ENCODE data around the gene LAG3. TPM values are rescaled to one million over a fixed set of nuclear protein-coding genes. Genes with fewer than 3 reads are reported as not detected.

LAG3 gene
- polyA plus RNA-seq, 1 donor (not counting 4 experiments of a cell fraction or from before 2014, with no cell fraction given), result 0.09 TPM

DNA sequence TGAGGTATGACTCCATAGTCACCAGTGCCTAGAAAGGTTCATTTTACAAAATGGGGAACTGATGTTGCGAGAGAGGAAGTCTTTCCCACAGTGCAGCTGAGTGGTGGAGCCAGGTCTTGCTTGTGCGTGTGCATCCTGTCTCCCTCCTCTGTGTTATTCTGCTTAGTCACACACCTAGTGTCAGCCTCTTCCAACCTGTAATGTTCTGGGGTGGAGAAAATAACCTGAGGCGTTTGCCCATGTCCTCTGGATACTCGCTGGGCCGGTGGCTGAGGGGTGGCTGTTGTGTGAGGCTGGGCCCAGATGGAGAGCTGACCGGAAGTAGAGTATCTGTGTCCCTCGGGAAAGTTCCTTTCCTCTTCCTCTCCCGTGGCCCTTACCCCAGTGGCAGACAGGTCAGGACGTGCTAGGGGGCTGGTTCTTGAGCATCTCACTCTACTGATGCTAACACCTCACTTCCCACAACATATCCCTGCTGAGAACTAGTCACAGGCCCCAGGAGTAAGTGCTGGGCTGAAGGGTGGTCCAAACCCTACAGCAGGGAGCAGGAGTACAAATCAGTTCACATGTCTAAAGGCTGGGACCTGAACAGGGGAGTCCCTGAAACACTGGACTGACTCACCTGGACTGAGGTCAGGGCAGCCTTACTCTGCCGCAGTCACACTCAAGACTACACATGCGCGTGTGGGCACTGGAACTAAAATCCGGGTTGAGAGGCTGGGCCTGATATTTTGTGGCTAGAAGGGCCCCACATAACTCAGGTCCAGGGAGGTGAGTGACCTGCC, 26.4 kb upstream of the LAG3 start:
- H4K20me1 ChIP-seq (ENCODE audit: control insufficient read depth, extremely low read depth, insufficient read depth, low read length), result no peaks in the 10 kb centered on the region
- no peaks in the 10 kb centered on the region for H3K27me3 ChIP-seq (ENCODE audit: control insufficient read depth, extremely low read depth, insufficient read depth, low read length)
- H3K79me2 ChIP-seq (ENCODE audit: control insufficient read depth, insufficient read depth, low read length), result peaks cover 12% of the 10 kb centered on the region
- H3K4me1 ChIP-seq (ENCODE audit: control insufficient read depth, extremely low read depth, insufficient read depth, low read length), result peaks cover 28% of the 10 kb centered on the region
- dilution Hi-C loops (cut with MboI; ENCODE audit: extremely low pct_ligation_motif_present, low sequenced_read_pairs), result no loop called here
- H3K9me1 ChIP-seq (ENCODE audit: control insufficient read depth, extremely low read depth, insufficient read depth, low read length), result peaks cover 2% of the 10 kb centered on the region
- H3K4me3 ChIP-seq (ENCODE audit: control insufficient read depth in 2 of 3, extremely low read depth in 1 of 3, insufficient read depth in 2 of 3, low read depth in 1 of 3, low read length in 3 of 3), result no peak overlapping the region
- no peak for TF ChIP-seq EZH2 (IDR thresholded peaks at IDR 0.05; ENCODE audit: low read length)
- TF ChIP-seq, protein P1, sequence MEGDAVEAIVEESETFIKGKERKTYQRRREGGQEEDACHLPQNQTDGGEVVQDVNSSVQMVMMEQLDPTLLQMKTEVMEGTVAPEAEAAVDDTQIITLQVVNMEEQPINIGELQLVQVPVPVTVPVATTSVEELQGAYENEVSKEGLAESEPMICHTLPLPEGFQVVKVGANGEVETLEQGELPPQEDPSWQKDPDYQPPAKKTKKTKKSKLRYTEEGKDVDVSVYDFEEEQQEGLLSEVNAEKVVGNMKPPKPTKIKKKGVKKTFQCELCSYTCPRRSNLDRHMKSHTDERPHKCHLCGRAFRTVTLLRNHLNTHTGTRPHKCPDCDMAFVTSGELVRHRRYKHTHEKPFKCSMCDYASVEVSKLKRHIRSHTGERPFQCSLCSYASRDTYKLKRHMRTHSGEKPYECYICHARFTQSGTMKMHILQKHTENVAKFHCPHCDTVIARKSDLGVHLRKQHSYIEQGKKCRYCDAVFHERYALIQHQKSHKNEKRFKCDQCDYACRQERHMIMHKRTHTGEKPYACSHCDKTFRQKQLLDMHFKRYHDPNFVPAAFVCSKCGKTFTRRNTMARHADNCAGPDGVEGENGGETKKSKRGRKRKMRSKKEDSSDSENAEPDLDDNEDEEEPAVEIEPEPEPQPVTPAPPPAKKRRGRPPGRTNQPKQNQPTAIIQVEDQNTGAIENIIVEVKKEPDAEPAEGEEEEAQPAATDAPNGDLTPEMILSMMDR (optimal IDR thresholded peaks at IDR 0.05 in 1 of 3, IDR thresholded peaks at IDR 0.05 in 1 of 3, conservative IDR thresholded peaks at IDR 0.05 in 1 of 3; ENCODE audit: extremely low read depth in 1 of 3, insufficient read depth in 2 of 3, low read length in 3 of 3), result peak in 1 of 3 experiments; percentile 10
- peak overlapping the region; percentile 40 for H3K9ac ChIP-seq (ENCODE audit: control insufficient read depth, extremely low read depth, insufficient read depth, low read length)
- H3K9me3 ChIP-seq (ENCODE audit: control insufficient read depth, low read depth, low read length), result no peaks in the 10 kb centered on the region
- no peak overlapping the region for H2AFZ ChIP-seq (ENCODE audit: control insufficient read depth, low read length)
- H3K36me3 ChIP-seq (ENCODE audit: control insufficient read depth in 2 of 2, extremely low read depth in 1 of 2, insufficient read depth in 2 of 2, low read length in 2 of 2), result peaks cover 28 to 47% of the 10 kb centered on the region in 2 experiments
- peak; percentile 95 for FAIRE-seq
- peak overlapping the region; percentile 34 for H3K4me2 ChIP-seq (ENCODE audit: control insufficient read depth, extremely low read depth, insufficient read depth, low read depth, low read length)
- peak overlapping the region; percentile 72 for H3K27ac ChIP-seq (ENCODE audit: control insufficient read depth, insufficient read depth, low read length)
- DNase-seq (ENCODE audit: low read depth, low spot score), result no peak

DNA sequence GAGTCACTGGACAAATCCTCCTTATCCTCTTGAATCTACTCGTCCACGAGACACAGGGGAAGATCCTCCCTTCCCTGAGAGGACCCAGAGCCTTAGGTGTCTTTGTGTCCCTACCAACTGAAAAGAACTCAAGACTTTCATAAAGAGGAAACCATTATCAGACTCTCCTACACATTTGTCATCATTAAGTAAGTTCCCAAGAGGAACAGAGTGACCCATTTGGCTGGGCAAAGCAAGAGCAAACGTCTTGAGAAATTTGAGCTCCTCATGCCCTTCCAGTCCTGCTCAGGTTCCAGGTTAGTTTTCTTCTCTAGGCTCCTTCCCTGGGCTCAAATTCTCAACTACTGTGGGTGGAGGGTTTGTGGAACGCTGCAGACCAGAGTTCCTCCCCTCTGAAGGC, 25.1 kb upstream of the LAG3 start:
- Histone ChIP-seq H3K4me3 (ENCODE audit: control insufficient read depth in 2 of 3, extremely low read depth in 1 of 3, insufficient read depth in 2 of 3, low read depth in 1 of 3, low read length in 3 of 3) (no peak overlapping the region), H2AFZ (ENCODE audit: control insufficient read depth, low read length) (no peak overlapping the region), H3K4me1 (ENCODE audit: control insufficient read depth, extremely low read depth, insufficient read depth, low read length) (peaks cover 41% of the 10 kb centered on the region), H3K36me3 (ENCODE audit: control insufficient read depth in 2 of 2, extremely low read depth in 1 of 2, insufficient read depth in 2 of 2, low read length in 2 of 2) (peaks cover 33 to 58% of the 10 kb centered on the region in 2 experiments), H3K27ac (ENCODE audit: control insufficient read depth, insufficient read depth, low read length) (no peak overlapping the region), H3K9me3 (ENCODE audit: control insufficient read depth, low read depth, low read length) (no peaks in the 10 kb centered on the region), H3K79me2 (ENCODE audit: control insufficient read depth, insufficient read depth, low read length) (peaks cover 24% of the 10 kb centered on the region), H3K4me2 (ENCODE audit: control insufficient read depth, extremely low read depth, insufficient read depth, low read depth, low read length) (no peak overlapping the region), H3K9me1 (ENCODE audit: control insufficient read depth, extremely low read depth, insufficient read depth, low read length) (peaks cover 2% of the 10 kb centered on the region), H3K9ac (ENCODE audit: control insufficient read depth, extremely low read depth, insufficient read depth, low read length) (no peak overlapping the region), H4K20me1 (ENCODE audit: control insufficient read depth, extremely low read depth, insufficient read depth, low read length) (peaks cover 2% of the 10 kb centered on the region), H3K27me3 (ENCODE audit: control insufficient read depth, extremely low read depth, insufficient read depth, low read length) (no peaks in the 10 kb centered on the region)
- no peak for FAIRE-seq
- TF ChIP-seq, protein P1 (optimal IDR thresholded peaks at IDR 0.05 in 1 of 3, IDR thresholded peaks at IDR 0.05 in 1 of 3, conservative IDR thresholded peaks at IDR 0.05 in 1 of 3; ENCODE audit: extremely low read depth in 1 of 3, insufficient read depth in 2 of 3, low read length in 3 of 3), result no peak
- TF ChIP-seq EZH2 (IDR thresholded peaks at IDR 0.05; ENCODE audit: low read length), result no peak
- DNase-seq (ENCODE audit: low read depth, low spot score), result no peak
- dilution Hi-C loops (cut with MboI; ENCODE audit: extremely low pct_ligation_motif_present, low sequenced_read_pairs), result no loop called here
